ENCODE data around the gene ZNF19.
A peak's percentile ranks its signal among the peaks of the same experiment; 100 is the strongest.

Gene ZNF19

DNA sequence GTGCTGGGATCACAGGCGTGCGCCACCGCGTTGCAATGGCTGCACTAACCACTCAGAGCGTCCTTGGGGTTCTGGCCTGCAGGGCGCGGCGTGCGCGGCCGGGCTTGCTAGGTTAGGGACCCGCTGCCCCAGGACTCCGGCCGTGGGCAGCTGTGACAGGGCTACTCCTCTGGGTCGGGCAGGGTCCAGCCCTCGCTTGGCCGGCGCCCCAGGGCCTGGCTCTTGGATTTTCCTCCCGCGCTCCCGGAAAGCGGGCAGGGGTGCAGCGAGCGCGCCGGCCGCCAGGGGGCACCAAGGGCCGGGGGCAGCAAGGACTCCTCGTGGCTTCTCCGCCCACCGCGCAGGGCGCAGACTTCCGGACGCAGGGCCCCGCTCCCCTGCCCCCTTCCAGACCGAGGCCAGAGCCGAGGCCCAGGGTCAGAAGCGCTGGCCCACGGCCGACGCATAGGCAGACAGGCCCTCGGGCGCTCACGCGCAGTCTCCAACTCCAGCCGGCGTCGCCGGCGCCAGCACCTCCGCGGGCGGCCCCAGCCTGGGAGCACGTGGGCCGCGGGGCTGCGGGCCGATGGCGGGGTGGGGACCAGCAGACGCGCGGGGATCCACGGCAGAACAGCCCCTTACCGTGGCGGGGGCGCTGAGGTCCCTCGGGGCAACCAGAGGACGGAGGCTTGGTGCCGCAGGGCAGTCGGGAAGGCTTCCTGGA is 47.6 kb downstream of the ZNF19 start:
- peak in 1 of 3 experiments; percentile 26 for DNase-seq (ENCODE audit: low read depth in 3 of 3)

DNA sequence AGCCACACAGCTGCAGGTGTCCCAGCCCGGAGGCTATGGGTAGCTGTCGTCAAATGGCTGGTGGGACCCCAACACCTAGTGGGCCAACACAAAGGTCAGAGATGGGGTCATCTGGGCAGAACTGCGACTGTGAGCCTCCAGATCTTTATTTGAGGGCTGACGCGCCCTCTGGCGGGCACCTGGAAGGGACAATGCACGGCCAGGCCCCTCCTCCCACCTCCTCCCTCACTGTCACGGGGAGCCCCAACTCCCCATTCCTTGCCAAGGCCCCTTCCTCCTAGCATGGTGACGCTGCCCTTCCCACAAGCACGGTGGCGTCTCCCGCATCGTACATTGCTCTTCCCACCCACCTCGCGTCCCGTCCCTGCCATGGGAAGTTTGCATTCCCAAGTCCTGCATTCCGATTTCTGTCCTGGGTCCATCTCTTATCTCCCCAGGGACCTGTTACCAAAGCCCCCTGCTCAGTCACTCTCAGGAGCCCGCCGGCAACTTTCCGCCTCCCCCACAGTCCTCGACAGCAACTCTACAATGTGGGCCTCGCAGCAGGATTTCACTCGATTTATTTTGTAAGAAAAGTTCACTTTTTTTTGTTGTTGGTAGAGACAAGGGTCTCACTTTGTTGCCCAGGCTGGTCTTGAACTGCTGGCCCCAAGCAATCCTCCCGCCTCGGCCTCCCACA is 48.3 kb downstream of the ZNF19 start:
- DNase-seq (ENCODE audit: low read depth in 3 of 3), result peak in 1 of 3 experiments; percentile 18

DNA sequence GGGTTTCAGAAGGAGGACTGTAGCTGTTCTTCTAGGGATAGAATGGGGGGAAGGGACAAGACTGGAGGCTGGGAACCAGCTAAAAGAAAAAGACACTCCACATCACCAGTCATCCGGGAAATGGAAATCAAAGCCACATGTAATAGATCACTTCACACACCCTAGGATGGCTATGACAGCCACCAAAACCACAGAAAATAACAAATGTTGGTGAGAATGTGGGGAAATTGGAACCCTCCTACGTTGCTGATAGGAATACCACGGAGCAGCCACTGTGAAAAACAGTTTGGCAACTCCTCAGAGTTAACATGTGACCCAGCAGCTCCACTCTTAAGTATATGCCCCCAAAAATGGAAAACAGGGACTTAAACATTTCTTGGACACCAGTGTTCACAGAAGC is 49.6 kb downstream of the ZNF19 start:
- no peak for DNase-seq (ENCODE audit: low read depth in 3 of 3)

DNA sequence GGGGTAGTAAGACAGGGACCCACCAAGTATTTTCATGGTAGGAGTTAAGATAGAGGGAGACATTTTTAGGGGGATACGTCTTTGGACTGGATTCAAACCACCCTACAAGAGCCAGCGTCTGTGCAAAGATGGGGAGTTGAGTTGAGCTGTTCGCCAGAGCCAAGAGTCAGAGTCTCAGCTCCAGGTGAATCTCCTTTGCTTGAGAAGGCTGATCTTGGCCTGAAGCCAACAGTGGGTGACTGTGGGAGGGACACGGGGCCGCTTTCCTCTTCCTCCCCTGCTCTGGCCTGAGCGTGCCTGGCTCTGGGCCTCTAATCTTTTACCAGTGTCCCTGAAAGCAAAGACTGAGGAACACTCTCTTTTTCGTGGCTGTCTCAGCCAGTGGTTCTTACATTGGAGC is 52.7 kb downstream of the ZNF19 start:
- no peak for DNase-seq (ENCODE audit: low read depth in 3 of 3)

DNA sequence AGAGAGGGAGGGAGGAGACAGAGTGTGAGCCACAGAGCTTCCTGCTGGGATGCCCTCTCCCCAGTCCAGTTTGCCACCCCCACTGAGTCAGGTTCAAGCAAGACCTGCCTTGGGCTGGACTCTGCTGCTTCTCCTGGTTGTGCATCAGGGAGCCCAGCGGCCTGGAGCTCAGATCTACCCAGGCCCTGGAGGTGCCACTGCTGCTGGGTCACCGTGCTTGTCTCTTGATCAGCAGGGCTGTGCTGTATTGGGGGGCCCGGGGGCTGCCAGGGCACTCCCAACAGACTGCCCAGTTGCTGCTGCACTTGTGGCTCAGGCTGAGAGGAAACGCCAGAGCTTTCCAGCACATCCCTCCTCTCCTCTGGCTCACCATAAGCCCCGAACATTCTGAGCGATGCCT is 56.2 kb downstream of the ZNF19 start:
- DNase-seq (ENCODE audit: low read depth in 3 of 3), result no peak

DNA sequence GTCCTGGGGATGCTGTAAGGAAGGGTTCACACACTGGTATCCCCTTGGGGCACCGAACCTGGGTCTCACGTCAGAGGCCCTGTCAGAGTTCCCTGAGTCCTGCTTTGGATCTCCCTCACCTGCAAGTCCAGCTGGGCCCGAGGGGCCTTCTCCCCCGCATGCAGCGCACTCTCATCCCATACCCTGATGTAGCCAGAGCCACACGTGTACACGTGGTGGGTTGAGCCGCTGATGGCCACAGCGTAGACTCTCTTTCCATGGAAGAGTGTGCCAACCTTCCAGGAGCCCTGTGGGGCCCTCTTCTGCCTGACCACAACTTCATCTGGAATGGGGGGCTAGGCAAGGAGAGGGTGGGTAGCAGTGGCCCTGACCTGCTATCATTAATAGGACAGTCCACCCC is 57.1 kb downstream of the ZNF19 start:
- DNase-seq (ENCODE audit: low read depth in 3 of 3), result no peak

DNA sequence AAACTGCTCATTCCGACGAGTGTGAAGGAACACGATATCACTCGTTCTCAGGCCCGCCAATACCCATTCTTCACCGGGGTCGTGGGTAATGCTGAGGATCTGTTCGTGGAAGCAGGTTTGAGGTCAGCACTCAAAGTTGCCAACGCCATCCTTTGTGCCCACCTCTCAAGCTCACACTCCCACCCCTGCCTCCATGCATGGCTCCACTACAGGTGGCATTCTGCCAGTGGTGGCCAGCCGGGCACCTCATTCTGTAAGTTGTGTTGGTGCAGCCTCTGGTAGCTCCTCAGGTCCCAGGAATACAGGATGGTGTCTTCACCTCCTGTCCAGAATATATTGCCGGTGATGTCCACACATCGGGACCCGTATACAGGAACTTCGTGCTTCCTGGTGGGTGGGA is 57.9 kb downstream of the ZNF19 start:
- no peak for DNase-seq (ENCODE audit: low read depth in 3 of 3)

DNA sequence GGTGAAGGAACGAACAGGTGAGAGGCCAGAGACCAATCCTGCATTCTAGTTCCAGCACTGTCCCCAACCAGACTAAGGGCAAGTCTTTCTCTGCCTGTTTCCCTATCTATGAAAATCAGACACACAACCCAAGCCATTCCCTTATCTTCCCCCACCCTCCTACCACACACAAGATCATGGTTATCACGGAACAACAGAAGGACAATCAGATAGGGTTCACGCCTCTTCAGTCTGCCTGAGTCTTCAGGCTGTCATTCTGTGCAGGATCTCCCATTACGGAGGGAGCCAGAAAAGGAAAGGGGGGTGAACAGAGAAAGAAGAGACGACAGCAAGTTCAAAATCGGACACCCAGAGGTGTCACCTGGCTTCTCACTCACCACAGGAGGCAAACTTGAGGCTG is 58.4 kb downstream of the ZNF19 start:
- DNase-seq (ENCODE audit: low read depth in 3 of 3), result no peak

DNA sequence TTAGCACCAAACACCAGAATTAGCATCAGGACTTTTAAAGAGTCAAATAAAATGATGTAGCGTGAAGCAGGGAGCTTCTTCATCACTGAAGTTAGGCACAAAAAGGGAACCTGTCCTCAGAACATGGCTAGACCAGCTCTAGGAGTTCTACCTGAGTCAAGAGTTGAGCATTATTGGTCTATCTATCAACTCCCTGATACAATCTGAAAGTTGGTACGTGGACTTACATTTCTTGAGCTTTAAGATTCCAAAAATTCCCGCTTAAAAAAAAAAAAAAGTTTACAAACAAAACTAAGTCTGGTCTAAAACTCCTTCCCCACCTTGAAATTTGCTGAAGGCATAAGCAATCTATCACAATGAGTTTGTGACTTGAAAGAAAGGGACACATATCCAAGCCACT is 59.5 kb downstream of the ZNF19 start:
- DNase-seq (ENCODE audit: low read depth in 3 of 3), result no peak

DNA sequence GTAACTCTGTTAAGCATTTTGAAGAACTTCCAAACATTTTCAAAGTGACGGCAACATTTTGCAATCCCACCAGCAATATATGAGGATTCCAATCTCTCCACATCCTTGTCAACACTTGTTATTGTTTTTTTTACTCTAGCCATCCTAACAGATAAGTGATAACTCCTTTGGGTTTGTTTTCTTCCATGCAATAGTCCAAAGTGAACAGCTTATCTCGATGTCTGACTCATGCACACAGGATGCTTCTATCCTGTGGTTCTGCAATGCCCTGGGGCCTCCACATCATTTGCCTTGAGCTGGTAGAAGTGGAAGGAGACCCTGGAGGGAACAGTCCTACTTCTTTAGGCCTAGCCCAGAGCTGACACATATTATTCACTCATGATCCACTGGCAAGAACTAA is 60.2 kb downstream of the ZNF19 start:
- no peak for DNase-seq (ENCODE audit: low read depth in 3 of 3)

DNA sequence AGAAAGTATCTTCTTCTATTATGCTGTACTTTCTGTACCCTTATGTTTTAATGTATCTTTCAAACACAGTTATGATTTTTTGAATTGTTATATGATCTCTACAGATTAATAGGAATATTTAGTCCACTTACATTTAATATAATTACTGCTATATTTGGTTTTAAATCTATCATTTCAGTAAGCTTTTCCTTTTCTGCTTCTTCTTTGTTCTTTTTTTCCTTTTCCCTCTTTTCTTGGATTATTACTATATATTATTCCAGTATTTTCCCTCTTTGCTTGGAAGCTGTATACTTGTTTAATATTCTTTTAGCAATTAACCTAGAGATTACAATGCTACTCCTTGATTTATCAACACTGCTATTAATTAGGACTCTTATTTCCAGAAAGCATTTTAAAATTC is 60.7 kb downstream of the ZNF19 start:
- DNase-seq (ENCODE audit: low read depth in 3 of 3), result no peak

DNA sequence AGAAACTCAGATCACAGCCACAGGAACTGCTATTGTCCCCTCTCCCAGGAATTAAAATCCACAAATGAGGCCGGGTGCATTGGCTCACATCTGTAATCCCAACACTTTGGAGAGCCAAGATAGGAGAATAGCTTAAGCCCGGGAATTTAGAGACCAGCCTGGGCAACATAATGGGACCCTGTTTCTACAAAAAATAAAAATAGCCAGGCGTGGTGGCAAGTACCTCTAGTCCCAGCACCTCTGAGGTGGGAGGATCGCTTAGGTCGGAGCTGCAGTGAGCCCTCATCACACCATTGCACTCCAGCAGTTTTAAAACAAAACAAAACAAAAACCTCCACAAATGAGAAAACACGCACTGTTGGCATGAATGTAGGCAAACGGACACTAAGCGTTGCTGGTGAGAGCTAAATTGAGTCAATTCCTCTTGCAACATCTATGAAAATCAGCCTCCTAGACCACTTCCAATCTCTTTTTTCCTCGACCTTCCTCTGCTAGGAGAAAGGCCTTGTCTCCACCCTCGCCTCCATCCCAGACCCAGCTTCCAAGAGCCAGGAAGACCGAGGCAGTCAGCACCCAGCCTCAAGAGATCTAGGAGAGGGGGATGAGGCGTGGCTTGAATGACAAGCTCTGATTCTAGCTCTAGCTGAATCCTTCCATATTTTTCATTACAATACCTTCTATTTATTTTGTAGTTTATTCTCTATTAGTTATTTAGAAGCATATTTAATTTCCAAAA is 62.1 kb downstream of the ZNF19 start:
- no peak for DNase-seq (ENCODE audit: low read depth in 3 of 3)

DNA sequence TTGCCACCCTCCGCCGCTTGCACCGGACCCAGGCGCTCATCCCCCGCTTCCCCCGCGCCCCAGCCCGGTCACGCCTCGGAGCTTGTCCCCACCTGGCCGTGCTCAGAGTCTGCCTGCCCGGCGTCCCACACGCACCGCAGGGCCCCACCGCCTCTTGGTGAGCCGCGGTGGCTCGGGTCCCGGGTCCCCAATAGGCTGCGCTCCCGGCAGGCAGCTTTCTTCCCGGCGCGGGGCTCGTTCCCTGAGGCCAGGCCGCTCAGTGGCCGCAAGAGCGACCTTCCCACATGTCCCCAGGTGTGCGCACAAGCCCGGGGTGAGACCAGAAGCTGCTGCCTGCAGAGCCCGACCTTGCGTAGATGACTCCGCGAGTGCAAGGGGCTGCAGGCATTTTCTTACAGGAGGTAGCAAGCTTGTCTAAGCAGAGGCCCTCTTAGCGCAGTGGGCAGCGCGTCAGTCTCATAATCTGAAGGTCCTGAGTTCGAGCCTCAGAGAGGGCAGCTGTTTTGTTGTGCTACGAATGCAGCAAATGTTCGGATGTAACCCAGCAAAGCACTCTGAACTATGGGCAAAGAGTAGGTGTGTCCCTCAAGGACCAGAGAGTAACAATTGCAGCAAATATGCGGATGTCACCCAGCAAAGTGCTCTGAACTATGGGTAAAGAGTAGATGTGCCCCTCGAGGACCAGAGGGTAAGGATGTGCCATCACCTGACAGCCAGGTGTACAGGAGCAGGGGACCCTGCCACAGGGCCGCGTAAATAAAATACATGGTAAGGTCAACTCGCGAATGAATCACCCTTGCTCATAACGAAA is 62.9 kb downstream of the ZNF19 start:
- DNase-seq (ENCODE audit: low read depth in 3 of 3), result peak in 1 of 3 experiments; percentile 31

DNA sequence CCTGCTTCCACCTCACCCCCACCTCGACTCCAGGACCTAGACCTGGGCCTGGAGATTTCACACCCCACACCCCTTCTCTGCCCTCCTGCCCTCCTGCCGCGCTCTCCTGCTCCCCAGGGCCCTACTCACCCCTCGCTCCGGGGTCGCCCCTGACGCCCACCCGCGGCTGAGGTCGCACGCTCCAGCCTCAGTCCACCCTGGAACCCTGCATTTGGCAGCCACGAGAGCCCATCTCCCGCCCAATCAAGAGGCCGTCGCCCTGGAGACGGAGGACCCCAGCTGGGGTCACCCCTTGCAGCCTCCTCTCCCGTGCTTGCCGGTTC is 63.4 kb downstream of the ZNF19 start:
- DNase-seq (ENCODE audit: low read depth in 3 of 3), result no peak

DNA sequence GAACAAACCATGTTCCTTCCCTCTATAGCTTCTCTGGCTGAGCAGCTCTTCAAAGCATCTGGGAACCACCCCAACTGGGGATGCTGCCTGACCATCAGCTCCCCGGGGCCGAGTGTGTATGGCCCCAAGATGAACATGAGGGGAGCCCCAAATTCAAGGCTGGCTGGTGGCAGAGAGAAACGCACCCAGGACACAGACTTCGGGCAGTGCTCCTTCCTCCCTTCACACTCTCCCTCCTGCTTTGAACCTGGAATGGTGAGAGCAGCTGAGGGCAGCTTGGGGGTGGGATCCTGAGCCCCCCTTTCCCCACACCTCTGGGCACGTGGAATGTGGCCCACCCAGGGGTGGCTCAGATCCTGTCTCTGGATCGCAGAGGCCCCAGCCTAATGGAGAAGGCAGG is 64.5 kb downstream of the ZNF19 start:
- no peak for DNase-seq (ENCODE audit: low read depth in 3 of 3)

DNA sequence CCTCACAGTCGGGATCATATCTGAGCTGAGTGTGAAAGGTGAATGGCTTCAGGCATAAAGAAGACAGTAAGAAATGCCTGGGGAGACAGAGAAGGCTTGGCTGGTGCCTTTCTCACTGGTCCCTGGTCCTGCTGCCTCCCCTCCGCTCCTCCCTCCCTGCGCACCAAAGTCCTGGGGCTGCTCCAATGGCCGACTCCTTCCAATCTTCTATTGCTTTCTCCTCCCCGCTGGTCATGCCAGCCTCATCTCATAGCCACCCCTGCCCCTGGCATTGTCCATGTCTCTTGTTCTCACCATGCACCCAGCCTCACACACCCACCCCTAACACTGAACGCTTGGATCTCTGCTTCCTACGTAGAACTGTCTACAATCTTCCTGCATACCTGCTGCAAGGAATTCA is 65.3 kb downstream of the ZNF19 start:
- DNase-seq (ENCODE audit: low read depth in 3 of 3), result no peak
